ENCODE results near the gene MTHFD1L. TPM values are rescaled to one million over a fixed set of nuclear protein-coding genes. Genes with fewer than 3 reads are reported as not detected.

MTHFD1L gene
- total and polyA plus RNA-seq, 9 of the 15 experiments (the other 6 are each of a cell fraction or from before 2014, with no cell fraction given), result 20.9 to 128 (median 61.0) TPM

GRCh38 chr6:150937132-150937906, 71.8 kb downstream of the MTHFD1L start:
- Histone ChIP-seq H3K36me3 (ENCODE audit: control insufficient read depth, insufficient read depth, low read length) (peaks cover 63% of the 10 kb centered on the region; the same call in 2 of the 3 replicates), H3K9me3 (replicated peaks; ENCODE audit: control insufficient read depth, insufficient read depth, low read depth, low read length) (no peaks in the 10 kb centered on the region), H3K4me3 (no peak overlapping the region), H3K4me1 (replicated peaks in 1 of 2; ENCODE audit: control insufficient read depth in 2 of 2, insufficient read depth in 2 of 2, low read length in 2 of 2) (no peaks in the 10 kb centered on the region), H3K27ac (ENCODE audit: extremely low read depth, low read depth, low read length) (no peak overlapping the region), H3K9ac (ENCODE audit: insufficient read depth in 1 of 2, low read depth in 2 of 2, low read length in 2 of 2) (no peak overlapping the region), H3K9me1 (ENCODE audit: control insufficient read depth, insufficient read depth, low read length) (no peaks in the 10 kb centered on the region), H3K79me2 (ENCODE audit: control insufficient read depth, insufficient read depth, low read length) (no peaks in the 10 kb centered on the region), H3K27me3 (ENCODE audit: control insufficient read depth in 2 of 2, insufficient read depth in 2 of 2, low read length in 2 of 2) (no peaks in the 10 kb centered on the region), H3K4me2 (ENCODE audit: insufficient read depth, low read length) (no peak overlapping the region), H2AFZ (ENCODE audit: low read depth, low read length) (no peak overlapping the region), H4K20me1 (replicated peaks; ENCODE audit: control insufficient read depth, insufficient read depth, low read length) (no peaks in the 10 kb centered on the region)
- WGBS (ENCODE audit: insufficient coverage, low coverage, missing lambda C conversion rate), result 95% methylated on average over 26 of the region's 26 CpGs
- no peak for TF ChIP-seq SLC30A9 (CRISPR knock-in tag; IDR thresholded peaks at IDR 0.05)
- no peak for TF ChIP-seq PHTF2 (CRISPR knock-in tag; IDR thresholded peaks at IDR 0.05)
- TF ChIP-seq SMAD4 (CRISPR knock-in tag; conservative IDR thresholded peaks at IDR 0.05), result no peak
- no peak for TF ChIP-seq PTBP1 (IDR thresholded peaks at IDR 0.05; ENCODE audit: low read depth, low read length)
- TF ChIP-seq, protein P1, sequence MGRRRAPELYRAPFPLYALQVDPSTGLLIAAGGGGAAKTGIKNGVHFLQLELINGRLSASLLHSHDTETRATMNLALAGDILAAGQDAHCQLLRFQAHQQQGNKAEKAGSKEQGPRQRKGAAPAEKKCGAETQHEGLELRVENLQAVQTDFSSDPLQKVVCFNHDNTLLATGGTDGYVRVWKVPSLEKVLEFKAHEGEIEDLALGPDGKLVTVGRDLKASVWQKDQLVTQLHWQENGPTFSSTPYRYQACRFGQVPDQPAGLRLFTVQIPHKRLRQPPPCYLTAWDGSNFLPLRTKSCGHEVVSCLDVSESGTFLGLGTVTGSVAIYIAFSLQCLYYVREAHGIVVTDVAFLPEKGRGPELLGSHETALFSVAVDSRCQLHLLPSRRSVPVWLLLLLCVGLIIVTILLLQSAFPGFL (CRISPR knock-in tag; IDR thresholded peaks at IDR 0.05), result no peak
- no peak for TF ChIP-seq HNRNPH1 (optimal IDR thresholded peaks at IDR 0.05; ENCODE audit: low read depth, low read length)
- no peak for TF ChIP-seq NBN (IDR thresholded peaks at IDR 0.05; ENCODE audit: low read depth)
- TF ChIP-seq RBBP5 (IDR thresholded peaks at IDR 0.05; ENCODE audit: borderline replicate concordance, insufficient read depth, low read length, poor library complexity, severe bottlenecking), result no peak
- TF ChIP-seq, protein P2, sequence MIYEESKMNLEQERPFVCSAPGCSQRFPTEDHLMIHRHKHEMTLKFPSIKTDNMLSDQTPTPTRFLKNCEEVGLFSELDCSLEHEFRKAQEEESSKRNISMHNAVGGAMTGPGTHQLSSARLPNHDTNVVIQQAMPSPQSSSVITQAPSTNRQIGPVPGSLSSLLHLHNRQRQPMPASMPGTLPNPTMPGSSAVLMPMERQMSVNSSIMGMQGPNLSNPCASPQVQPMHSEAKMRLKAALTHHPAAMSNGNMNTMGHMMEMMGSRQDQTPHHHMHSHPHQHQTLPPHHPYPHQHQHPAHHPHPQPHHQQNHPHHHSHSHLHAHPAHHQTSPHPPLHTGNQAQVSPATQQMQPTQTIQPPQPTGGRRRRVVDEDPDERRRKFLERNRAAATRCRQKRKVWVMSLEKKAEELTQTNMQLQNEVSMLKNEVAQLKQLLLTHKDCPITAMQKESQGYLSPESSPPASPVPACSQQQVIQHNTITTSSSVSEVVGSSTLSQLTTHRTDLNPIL (CRISPR knock-in tag; IDR thresholded peaks at IDR 0.05), result no peak
- TF ChIP-seq ZNF175 (CRISPR knock-in tag; IDR thresholded peaks at IDR 0.05; ENCODE audit: low read depth), result no peak
- no peak for TF ChIP-seq NCOA1 (IDR thresholded peaks at IDR 0.05; ENCODE audit: low read depth)
- TF ChIP-seq ZKSCAN1 (IDR thresholded peaks at IDR 0.05; ENCODE audit: low read depth, low read length), result no peak
- TF ChIP-seq HSF4 (CRISPR knock-in tag; IDR thresholded peaks at IDR 0.05; ENCODE audit: borderline replicate concordance), result no peak
- FAIRE-seq (no peak), ATAC-seq (no peak), DNase-seq (ENCODE audit: extremely low read depth in 1 of 4, low spot score in 3 of 4) (no peak)
- intact Hi-C loops (cut with micrococcal nuclease), result no loop called here
- in situ Hi-C loops (cut with MboI), result no loop called here
- BruUV-seq (replicated peaks), result no TSS peak
- POLR2A ChIA-PET, result interaction anchor here (0.7 to 1.5 kb wide), 2 partner anchors 11 to 28 kb away, joined by 4 to 5 read pairs; no protein-coding TSS in a partner anchor
- CTCF ChIA-PET (ENCODE audit: low intra/inter-chr PET ratio), result no interaction called here

Measured in K562 (cell line).